Activated CD8-positive, alpha-beta memory T cell treated with anti-CD3 and anti-CD28 coated beads, Interleukin-2, amount 10 ng/mL, durations not matched to agents 7 days and 5 days (primary cell): ENCODE data around the gene INPP5A. TPM values are rescaled to one million over a fixed set of nuclear protein-coding genes. Genes with fewer than 3 reads are reported as not detected.
"Not testable (repeated sequence)": the region's sequence is repeated elsewhere in the genome, so short reads cannot be mapped to it uniquely, and the experiment has no call there.

Source experiments
- ATAC-seq: fragments of 150-1000 bp; cut with Tn5 transposase; one replicate; pipeline ENCODE4 v1.10.0; 2021; ENCODE audit warnings: moderate library complexity
- CTCF ChIA-PET: fragments of 350-600 bp; sonication (Branson Sonifier 250); formaldehyde crosslinking; loops from one replicate; lab custom pipeline; 2021; ENCODE audit warnings: antibody characterized with exemption; lab: Charles Lee
- DNase-seq: peaks from one replicate; pipeline ENCODE4 v3.0.0-alpha.2; 2020
- H3K27ac Mint-ChIP-seq: one replicate; pipeline ENCODE4 v1.8.0; 2021; ENCODE audit warnings: mild to moderate bottlenecking, mixed read lengths
- H3K27me3 Mint-ChIP-seq: one replicate; pipeline ENCODE4 v1.8.0; 2021; ENCODE audit warnings: mixed read lengths
- H3K36me3 Mint-ChIP-seq: one replicate; pipeline ENCODE4 v1.8.0; 2021; ENCODE audit warnings: mild to moderate bottlenecking, mixed read lengths
- H3K4me1 Mint-ChIP-seq: one replicate; pipeline ENCODE4 v1.8.0; 2021; ENCODE audit warnings: mixed read lengths
- H3K4me3 Mint-ChIP-seq: one replicate; pipeline ENCODE4 v1.8.0; 2021; ENCODE audit warnings: mild to moderate bottlenecking, moderate library complexity, mixed read lengths
- H3K9me3 Mint-ChIP-seq: one replicate; pipeline ENCODE4 v1.8.0; 2022; ENCODE audit warnings: low read depth, mixed read lengths
- total RNA-seq, 2 experiments: library from RNA; stranded (reverse); gene quantifications; one replicate each; pipeline ENCODE4 v1.2.3, GENCODE V29; 2021

The INPP5A gene, protein sequence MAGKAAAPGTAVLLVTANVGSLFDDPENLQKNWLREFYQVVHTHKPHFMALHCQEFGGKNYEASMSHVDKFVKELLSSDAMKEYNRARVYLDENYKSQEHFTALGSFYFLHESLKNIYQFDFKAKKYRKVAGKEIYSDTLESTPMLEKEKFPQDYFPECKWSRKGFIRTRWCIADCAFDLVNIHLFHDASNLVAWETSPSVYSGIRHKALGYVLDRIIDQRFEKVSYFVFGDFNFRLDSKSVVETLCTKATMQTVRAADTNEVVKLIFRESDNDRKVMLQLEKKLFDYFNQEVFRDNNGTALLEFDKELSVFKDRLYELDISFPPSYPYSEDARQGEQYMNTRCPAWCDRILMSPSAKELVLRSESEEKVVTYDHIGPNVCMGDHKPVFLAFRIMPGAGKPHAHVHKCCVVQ
- 1 to 10 TPM; 6.6 to 7.0 TPM for total RNA-seq

DNA sequence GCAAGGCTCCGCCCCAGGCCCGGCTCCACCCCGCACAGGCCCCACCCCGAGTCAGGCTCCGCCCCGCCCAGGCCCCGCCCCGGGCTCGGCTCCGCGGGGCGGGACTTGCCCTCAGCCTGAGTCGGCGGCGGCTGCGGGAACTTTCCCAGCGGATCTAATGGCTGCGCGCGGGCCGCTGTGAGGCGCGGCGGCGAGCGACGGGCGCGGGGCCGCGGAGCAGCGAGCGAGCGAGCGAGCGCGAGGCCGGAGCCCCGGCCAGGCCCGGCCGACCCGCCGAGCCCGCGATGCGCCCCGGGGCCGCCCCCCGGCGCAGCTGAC, at the start of gene INPP5A:
INPP5A (plus strand) TSS at position 104 of the 318 bp plus-strand sequence. CDS start 310 bp downstream, outside the sequence.
- ATAC-seq, result peak; percentile 89
- Mint-ChIP-seq H3K4me3 (peak within 1 kb of the TSS; percentile 72), H3K27me3 (no peaks in the 10 kb centered on the region), H3K27ac (peak within 1 kb of the TSS; percentile 63), H3K4me1 (peaks cover 35% of the 10 kb centered on the region), H3K36me3 (no peaks in the 10 kb centered on the region), H3K9me3 (no peaks in the 10 kb centered on the region)
- CTCF ChIA-PET, result no interaction called here
- no peak for DNase-seq

DNA sequence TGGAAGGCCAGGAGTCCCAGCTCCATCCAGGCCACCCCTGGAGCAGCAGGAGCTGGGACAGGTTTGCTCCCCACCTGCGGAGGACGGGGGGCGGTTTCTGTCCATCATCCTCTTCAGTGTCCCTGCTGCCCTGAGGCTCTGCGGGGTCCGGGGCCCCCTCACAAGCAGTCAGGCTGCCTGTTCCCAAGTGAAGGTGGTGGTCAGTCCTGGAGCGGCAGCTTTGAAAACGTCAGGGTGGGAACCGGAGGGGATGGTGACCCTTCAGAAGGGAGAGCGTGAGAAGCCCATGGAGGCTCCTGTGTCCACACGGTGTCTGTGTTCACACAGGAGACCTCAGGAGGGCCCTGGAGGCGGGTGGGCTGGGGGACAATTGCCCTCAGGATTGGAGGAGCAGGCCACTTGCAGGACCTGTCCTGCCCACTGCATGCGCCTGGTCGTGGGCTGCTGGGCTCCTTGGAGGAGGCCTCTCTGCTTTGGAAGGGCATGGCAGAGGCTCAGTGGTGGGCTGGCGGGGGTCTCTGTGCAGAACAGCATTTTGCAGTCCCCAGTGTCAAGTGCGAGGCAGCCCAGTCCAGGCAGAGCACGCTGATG, 49.3 kb upstream of the INPP5A start:
- no peak for DNase-seq
- CTCF ChIA-PET, result no interaction called here
- H3K27me3 Mint-ChIP-seq, result peaks cover 2% of the 10 kb centered on the region
- H3K4me3 Mint-ChIP-seq, result no peak overlapping the region
- ATAC-seq, result no peak
- H3K9me3 Mint-ChIP-seq, result peaks cover 3% of the 10 kb centered on the region
- no peaks in the 10 kb centered on the region for H3K4me1 Mint-ChIP-seq
- H3K27ac Mint-ChIP-seq, result no peak overlapping the region
- no peaks in the 10 kb centered on the region for H3K36me3 Mint-ChIP-seq

DNA sequence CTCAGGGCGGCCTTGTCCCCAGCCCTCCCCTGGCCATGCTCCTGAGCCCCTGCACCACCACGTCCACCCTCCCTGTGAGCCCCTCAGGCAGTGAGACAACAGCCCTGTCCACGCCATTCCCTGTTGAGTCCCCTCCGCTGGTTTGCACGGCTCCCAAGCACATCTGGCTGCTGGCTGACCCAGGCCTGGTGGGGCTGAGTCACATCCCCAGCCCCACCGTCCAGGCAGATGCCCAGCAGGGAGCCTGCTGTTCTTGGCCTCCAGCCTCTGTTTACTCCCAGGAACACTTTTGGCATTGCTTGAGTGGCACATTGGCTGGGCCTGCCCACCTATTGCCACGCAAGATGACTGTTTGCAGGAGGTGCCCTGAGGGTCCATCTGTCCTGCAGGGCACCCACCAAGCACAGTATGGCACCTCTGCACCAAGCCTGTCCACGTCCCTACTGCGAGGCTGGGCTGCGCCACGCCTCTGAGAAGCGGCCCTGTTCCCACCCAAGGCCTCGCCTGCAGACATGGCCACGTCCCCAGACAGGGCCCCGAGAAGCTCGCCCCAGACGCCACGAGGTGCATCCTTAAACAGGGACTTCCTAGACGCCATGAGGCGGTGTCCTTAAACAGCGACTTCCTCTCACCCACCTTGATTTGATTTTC, 48.4 kb upstream of the INPP5A start:
- ATAC-seq (no peak), DNase-seq (no peak)
- Mint-ChIP-seq H3K9me3 (peaks cover 3% of the 10 kb centered on the region), H3K27ac (no peak overlapping the region), H3K4me1 (no peaks in the 10 kb centered on the region), H3K4me3 (no peak overlapping the region), H3K36me3 (no peaks in the 10 kb centered on the region), H3K27me3 (peaks cover 2% of the 10 kb centered on the region)
- CTCF ChIA-PET, result no interaction called here

GRCh38 chr10:132489704-132490534, 47.7 kb upstream of the INPP5A start:
- CTCF ChIA-PET, result no interaction called here
- Mint-ChIP-seq H3K27me3 (peaks cover 2% of the 10 kb centered on the region), H3K4me1 (no peaks in the 10 kb centered on the region), H3K27ac (no peak overlapping the region), H3K36me3 (no peaks in the 10 kb centered on the region), H3K9me3 (peaks cover 3% of the 10 kb centered on the region), H3K4me3 (no peak overlapping the region)
- ATAC-seq (no peak), DNase-seq (no peak)

DNA sequence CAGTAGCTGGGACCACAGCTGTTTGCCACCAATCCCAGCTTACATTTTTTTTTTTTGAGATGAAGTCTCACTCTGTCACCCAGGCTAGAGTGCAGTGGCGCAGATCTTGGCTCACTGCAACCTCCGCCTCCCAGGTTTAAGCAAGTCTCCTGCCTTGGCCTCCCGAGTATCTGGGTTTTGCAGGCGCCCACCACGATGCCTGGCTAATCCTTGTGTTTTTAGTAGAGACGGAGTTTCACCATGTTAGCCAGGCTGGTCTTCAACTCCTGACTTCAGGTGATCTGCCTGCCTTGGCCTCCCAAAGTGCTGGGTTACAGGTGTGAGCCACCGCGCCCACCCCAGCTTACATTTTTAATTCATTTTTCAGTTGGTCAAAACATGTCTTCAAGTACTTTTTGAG, 46.1 kb upstream of the INPP5A start:
- not testable (repeated sequence) for H3K9me3 Mint-ChIP-seq

GRCh38 chr10:132492323-132493025, 45.1 kb upstream of the INPP5A start:
- CTCF ChIA-PET, result no interaction called here
- H3K4me1 Mint-ChIP-seq, result no peaks in the 10 kb centered on the region
- no peak overlapping the region for H3K27ac Mint-ChIP-seq
- no peak overlapping the region for H3K4me3 Mint-ChIP-seq
- H3K27me3 Mint-ChIP-seq, result peaks cover 10% of the 10 kb centered on the region
- no peaks in the 10 kb centered on the region for H3K36me3 Mint-ChIP-seq
- ATAC-seq (no peak), DNase-seq (no peak)
- H3K9me3 Mint-ChIP-seq, result peaks cover 3% of the 10 kb centered on the region

More for the DNA sequence above, 46.1 kb upstream of the INPP5A start:
- not testable (repeated sequence) for ATAC-seq, H3K4me3 Mint-ChIP-seq, H3K27me3 Mint-ChIP-seq, DNase-seq, H3K4me1 Mint-ChIP-seq, H3K27ac Mint-ChIP-seq, H3K36me3 Mint-ChIP-seq
- CTCF ChIA-PET, result interaction anchor here (0.8 kb wide), 1 partner anchor 163 kb away, joined by 3 read pairs; no protein-coding TSS in a partner anchor

- ATAC-seq (no peak), DNase-seq (no peak)
- no peaks in the 10 kb centered on the region for H3K4me1 Mint-ChIP-seq
- H3K36me3 Mint-ChIP-seq, result no peaks in the 10 kb centered on the region
- H3K4me3 Mint-ChIP-seq, result no peak overlapping the region
- H3K27me3 Mint-ChIP-seq, result peaks cover 10% of the 10 kb centered on the region
- no peak overlapping the region for H3K27ac Mint-ChIP-seq
- peaks cover 3% of the 10 kb centered on the region for H3K9me3 Mint-ChIP-seq
- CTCF ChIA-PET, result no interaction called here
Observed at GRCh38 chr10:132493246-132493755, 44.3 kb upstream of the INPP5A start.

DNA sequence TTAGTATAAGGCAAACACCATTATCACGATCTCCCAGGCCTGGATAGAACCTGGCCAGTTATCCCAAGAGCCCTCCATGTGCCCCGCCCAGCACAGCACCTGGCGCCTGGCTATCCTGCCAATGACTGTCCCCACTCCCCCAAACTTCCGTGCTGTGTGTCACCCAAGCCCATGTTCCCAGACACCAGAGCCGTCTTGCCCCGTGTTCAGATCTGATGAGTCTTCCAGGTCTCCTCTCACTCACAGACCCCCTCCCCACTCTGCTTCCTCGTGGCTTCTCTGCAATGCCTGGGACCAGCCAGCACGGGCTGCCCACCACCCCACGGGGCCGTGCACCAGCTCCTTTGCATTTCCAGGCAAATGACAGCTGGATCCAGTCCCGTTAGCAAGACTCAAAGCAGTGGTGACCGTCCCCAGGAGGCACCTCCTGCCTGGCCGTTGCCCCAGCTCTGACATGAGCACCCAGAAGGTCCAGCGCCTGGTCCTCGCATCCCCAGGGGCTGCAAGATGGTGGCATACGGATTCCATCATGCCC, 43.8 kb upstream of the INPP5A start:
- H3K36me3 Mint-ChIP-seq, result no peaks in the 10 kb centered on the region
- H3K4me3 Mint-ChIP-seq, result no peak overlapping the region
- ATAC-seq (no peak), DNase-seq (no peak)
- CTCF ChIA-PET, result no interaction called here
- peaks cover 10% of the 10 kb centered on the region for H3K27me3 Mint-ChIP-seq
- H3K27ac Mint-ChIP-seq, result no peak overlapping the region
- H3K9me3 Mint-ChIP-seq, result peaks cover 3% of the 10 kb centered on the region
- H3K4me1 Mint-ChIP-seq, result no peaks in the 10 kb centered on the region

DNA sequence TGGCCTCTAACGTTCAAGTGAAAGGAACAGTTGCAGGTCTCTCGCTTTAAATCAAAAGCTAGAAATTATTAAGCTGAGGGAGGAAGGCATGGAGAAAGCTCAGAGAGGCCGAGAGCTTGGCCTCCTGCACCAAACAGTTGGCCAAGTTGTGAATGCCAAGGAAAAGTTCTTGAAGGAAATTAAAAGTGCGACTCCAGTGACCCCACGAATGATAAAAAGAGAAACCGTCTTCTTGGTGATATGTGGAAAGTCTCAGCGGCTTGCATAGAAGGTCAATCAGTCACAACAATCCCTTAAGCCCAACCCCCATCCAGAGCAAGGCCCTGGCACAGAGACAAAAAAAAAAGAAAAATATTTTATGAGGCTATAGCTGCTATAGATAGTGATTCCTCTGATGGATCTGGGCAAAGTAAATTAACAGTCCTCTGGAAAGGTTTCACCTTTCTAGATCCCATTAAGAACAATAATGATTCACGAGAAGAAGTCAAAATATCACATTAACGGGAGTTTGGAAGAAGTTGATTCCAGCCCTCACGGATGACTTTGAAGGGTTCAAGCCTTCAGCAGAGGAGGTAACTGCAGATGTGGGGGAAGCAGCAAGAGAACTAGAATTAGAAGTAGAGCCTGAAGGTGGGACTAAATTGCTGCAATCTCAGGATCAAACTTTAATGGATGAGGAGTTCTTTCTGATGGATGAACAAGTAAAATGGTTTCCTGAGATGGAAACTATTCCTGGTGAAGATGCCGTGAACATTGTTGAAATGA, 42.5 kb upstream of the INPP5A start:
- Mint-ChIP-seq H3K27ac (no peak overlapping the region), H3K27me3 (peaks cover 10% of the 10 kb centered on the region), H3K4me1 (no peaks in the 10 kb centered on the region), H3K36me3 (no peaks in the 10 kb centered on the region), H3K4me3 (no peak overlapping the region), H3K9me3 (peaks cover 3% of the 10 kb centered on the region)
- CTCF ChIA-PET, result no interaction called here
- ATAC-seq (no peak), DNase-seq (no peak)

DNA sequence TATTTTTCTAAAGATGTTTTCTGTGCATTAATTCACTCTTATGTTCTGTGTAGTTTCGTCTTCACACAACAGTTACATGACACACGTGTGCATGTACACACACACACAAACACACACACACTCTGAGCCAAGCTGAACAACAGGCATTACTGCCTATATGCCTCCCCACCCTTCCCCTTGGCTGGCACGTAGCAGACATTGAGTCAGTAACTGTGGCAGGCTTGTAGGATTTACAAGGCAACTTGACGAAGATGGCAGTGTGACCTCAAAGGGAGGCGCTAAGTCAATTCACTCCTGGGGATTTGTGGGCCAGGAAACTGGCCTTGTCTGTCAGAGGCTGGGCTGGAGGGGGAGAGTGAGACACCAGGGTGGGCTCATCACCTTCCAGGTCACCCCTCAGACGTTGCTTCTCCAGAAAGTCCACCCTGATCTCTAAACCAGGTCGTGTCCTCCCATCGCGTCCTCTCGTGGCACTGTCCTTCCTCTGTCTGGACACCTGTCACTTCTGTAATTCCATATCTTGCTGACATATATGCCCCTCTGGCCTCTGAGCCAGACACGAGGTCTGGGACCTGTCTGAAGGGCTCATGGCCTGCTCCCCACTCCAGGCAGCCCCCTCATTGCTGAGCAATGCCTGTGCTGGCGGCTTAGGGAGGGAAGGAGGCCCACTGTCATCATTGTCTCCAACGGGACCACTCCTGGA, 41.1 kb upstream of the INPP5A start:
- Mint-ChIP-seq H3K4me1 (no peaks in the 10 kb centered on the region), H3K36me3 (no peaks in the 10 kb centered on the region)

DNA sequence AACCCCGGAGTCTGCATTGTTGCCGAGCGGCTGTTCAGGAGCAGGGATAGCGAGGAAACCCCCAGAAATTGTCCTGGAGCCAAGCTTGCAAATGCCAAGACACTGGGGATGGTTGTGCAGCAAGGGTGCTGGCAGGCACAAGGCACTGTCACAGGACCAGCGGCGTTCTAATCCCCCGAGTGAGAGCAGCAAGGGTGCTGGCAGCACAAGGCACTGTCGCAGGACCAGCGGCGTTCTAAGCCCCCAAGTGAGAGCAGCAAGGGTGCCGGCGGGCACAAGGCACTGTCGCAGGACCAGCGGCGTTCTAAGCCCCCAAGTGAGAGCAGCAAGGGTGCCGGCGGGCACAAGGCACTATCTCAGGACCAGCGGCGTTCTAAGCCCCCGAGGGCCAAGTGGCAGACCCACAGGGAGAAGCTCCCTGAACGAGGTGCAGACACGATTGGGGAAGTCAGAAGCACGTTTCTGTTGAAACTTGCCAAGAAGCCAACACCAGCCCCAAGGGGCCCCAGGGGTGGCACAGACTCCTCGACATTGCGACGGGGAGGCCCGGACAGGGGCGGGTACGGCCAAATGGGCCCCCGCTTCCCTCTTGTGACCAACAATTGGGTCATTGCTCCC, 40.4 kb upstream of the INPP5A start:
- DNase-seq (no peak), ATAC-seq (no peak)
- H3K4me1 Mint-ChIP-seq, result no peaks in the 10 kb centered on the region
- CTCF ChIA-PET, result no interaction called here
- H3K9me3 Mint-ChIP-seq, result no peaks in the 10 kb centered on the region
- peaks cover 14% of the 10 kb centered on the region for H3K27me3 Mint-ChIP-seq
- no peaks in the 10 kb centered on the region for H3K36me3 Mint-ChIP-seq
- H3K4me3 Mint-ChIP-seq, result no peak overlapping the region
- no peak overlapping the region for H3K27ac Mint-ChIP-seq

More for the DNA sequence above, 41.1 kb upstream of the INPP5A start:
- Mint-ChIP-seq H3K27ac (no peak overlapping the region), H3K9me3 (no peaks in the 10 kb centered on the region), H3K4me3 (no peak overlapping the region), H3K27me3 (peaks cover 14% of the 10 kb centered on the region)
- ATAC-seq, result no peak
- CTCF ChIA-PET, result no interaction called here
- DNase-seq, result no peak
